CD4-positive, alpha-beta T cell treated with Interleukin-17A for 1 hour (primary cell): ENCODE measurements around the gene OTOS.

ENCODE experiments used
- DNase-seq: peaks from one replicate; pipeline ENCODE4 v3.0.0-alpha.2; 2020

Gene OTOS

DNA sequence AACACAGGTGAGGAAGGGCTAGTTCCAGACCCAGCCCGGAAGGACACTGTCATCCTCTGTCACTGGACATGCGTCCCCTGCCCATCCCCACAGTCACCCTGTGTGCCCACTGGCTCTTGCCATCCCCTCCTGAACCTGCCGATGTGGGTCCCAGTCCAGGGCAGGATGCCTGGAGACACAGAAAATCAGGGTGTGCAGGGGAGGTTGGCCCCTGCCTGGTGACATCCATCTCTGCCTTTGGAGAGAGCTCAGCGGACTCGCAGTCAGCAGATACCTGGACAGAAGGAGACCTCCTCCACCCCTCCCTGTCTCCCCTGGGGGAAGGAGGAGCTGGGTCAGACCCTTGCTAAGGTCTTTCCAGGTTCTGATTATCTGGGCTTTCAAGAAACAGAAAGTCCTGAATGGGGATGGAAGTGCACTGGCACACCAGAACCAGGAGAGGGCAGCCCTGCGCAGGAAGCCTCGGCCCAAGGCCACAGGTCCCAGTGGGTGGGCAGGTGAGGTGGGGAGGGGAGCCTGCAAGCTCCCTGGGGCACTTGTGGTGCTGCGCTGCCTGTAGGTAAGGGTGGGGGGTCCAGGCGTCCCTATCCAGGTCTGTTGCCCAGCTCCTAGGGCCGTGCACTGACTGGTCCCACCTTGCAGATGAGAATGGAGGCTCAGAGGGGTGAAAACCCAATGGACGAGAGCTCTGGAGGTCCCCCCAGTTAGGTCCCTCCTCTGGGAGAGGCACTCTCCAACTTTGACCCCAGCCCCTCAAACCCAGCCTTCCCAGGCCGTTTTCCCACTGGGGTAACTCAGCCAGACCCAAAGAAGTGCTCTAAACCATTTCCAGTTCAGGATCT lies 9.7 kb upstream of the OTOS start:
- DNase-seq: peak; percentile 11

- DNase-seq: no peak
These were observed 7.6 kb upstream of the OTOS start for GRCh38 chr2:240147911-240148587.

DNA sequence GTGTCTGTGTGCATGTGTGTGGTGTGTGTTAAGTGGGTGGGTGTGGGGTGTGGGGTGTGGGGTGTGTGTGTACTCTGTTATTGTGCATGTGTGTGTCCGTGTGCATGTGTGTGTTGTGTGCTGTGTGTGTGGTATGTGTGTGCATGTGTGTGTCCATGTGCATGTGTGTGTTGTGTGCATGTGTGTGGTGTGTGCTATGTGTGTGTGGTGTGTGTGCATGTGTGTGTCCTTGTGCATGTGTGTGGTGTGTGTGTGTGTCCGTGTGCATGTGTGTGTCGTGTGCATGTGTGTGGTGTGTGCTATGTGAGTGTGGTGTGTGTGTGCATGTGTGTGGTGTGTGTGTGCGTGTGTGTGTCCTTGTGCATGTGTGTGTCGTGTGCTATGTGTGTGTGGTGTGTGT lies 6.9 kb upstream of the OTOS start:
- no peak for DNase-seq

DNA sequence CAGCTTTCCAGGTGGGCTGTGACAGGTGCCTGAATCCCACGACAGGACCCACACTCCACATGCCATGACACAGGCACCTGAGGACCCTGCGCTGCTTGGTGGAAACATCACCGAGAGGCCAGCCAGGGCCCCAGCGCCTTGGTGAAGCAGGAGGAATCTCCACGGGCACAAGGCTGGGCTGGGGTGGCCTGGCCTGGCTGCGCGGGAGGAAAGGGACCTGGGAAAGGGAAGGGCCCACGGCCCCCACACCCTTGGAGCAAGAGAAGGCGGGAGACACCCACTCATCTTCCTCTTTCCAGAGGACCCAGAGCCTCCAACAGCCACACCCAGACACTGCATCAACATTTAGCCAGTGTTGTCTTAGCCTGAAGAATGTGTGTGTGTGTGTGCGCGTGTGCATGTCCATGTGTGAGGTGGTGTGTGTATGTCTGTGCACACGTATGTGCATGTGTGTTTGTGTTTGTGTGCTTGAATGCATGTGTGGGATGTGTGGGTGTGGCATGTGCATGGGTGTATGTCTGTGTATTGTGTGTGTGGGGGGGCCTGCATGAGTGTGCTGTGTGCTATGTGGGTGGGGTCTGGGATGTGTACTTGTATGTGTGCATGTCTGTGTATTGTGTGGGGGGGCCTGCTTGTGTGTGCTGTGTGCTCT lies 6.3 kb upstream of the OTOS start:
- DNase-seq: no peak

GRCh38 chr2:240146141-240146561 lies 5.7 kb upstream of the OTOS start:
- no peak for DNase-seq

GRCh38 chr2:240145461-240145860 lies 5.0 kb upstream of the OTOS start:
- DNase-seq: no peak

GRCh38 chr2:240144649-240145261 lies 4.3 kb upstream of the OTOS start:
- no peak for DNase-seq

GRCh38 chr2:240143801-240144648 lies 3.6 kb upstream of the OTOS start:
- DNase-seq: peak; percentile 79

- no peak for DNase-seq
These were observed 2.8 kb upstream of the OTOS start for GRCh38 chr2:240143276-240143675.

DNA sequence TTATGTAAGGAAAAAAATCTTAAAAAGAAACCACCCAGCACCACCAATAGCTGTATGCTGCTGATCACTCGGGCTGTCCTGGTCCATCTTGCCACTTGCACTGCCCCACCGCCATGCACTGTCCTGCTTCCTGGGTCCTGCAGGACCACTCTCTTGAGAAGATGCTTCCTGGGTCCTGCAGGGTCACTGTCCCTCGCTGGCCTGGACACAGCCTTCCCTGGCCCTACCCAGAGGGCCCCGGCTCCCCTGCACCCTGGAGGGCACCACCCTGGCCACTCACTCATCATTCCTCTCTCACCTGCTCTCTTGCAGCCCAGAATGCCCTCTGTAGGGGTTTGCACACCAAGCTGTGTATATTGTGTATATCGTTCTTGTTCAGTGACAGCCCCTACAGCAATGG lies 2.4 kb upstream of the OTOS start:
- no peak for DNase-seq

DNA sequence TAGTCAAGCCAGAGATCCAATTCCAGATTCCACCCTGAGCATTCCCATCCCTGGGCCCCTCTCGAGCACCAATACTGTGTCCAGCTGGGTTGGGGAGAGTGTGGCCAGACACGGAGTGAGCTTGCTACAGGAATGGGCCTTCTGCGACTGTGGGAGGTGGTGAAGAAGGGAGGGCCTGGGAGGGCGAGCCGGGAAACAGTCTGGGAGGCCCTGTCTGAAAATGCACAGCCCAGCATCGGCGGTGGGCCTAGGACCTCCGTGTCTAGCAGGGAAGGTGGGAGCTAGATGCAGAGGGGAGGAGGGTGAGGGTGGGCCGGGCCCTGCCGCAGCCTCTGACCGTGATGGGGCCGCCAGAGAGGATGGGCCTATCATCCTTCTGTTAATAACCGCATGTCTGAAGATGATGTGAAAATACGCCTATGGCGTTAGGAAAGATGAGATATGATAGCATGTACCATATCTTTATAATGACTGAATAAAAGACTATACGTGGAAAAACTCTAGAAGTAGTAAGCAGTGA lies 1.9 kb upstream of the OTOS start:
- no peak for DNase-seq

- no peak for DNase-seq
These were observed 1.3 kb upstream of the OTOS start for GRCh38 chr2:240141736-240142135.

GRCh38 chr2:240140920-240141319 lies 462 bp upstream of the OTOS start:
- no peak for DNase-seq

DNA sequence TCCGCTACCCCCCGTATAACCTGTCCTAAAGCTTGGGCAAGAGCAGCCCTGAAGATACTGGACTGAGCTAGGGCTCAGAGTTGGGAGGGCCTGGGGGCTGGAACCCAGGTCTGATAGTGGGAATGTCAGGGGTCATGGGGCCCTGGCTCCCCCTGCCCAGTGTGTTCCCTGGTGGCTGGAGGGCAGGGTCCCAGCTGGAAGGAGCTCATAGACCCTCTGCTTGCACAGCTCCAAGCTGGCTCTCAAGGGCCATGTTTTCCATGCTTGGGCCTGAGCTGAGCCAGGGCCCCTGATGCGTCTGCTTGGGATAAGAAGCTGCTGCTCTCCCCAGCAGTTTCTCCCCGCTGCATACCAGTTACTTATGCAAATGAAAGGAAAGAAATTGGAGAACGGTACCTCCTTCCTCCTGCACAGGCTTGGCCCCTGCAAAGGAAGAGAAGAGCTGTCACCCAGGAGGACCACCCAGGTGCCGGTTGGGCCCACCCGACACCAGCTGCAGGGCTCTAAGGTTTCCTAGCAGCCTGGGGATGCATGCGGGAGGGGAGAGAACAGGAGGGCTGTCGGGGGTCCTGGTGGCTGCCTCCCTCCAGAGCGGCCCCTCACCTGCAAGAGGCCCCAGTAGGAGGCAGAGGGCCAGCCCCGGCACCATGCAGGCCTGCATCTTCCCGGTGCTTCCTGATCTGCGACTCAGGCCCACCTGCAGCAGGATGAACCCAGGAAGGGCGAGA lies 628 bp downstream of the OTOS start:
- no peak for DNase-seq

DNA sequence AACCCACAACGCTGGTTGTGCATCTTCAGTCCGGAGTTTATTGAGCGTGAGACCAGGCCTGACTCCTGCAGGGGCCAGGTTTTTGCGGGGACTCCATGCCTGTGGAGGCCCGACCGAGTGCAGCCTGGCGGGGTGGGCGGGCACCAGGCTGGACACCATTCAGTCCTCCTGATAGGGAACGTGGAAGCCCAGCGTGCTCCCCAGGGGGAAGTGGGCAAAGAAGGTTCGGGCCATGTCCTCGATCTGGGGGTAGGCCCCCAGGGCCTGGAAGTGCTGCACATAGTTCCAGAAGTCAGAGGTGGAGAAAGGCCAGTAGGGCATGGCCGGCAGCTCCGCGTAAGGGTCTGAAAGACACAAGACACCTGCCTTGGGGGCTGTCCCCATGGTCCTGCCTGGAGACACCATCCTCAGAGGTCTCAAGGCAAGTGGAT lies 1.4 kb downstream of the OTOS start:
- no peak for DNase-seq

DNA sequence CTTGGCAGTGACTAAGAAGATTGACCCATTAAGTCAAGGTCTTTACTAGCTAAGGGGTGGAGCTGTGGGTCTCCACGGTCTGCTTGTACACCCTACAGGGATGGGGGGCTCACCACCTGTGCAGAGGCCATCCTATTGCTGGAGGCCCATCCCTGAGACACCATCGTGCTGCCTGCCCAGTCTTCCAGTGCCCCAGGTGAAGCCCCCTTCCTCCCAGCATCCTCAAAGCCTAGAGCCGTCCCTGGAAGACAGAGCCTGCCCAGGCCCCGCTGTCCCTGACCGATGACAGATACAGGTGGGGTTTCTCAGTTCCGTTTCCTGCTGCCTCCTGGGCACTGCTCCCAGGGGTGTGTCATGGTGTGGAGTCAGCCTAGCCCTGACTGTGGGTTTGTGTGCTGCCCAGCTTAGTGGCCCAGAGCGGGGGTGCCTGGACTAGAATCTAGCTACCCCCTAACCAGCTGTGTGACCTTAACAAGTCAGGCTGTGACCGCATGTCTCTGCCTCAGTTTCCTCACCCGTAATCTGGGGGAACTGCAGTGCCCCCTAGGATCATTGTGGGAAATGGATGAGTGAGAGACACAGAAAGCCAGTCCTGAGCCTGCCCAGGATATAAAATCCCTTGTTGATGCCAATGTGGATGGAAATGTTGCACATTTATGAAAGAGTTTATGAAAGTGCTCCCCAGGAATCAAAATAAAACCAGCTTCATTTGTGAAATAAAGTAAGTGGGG lies 2.0 kb downstream of the OTOS start:
- DNase-seq: no peak

DNA sequence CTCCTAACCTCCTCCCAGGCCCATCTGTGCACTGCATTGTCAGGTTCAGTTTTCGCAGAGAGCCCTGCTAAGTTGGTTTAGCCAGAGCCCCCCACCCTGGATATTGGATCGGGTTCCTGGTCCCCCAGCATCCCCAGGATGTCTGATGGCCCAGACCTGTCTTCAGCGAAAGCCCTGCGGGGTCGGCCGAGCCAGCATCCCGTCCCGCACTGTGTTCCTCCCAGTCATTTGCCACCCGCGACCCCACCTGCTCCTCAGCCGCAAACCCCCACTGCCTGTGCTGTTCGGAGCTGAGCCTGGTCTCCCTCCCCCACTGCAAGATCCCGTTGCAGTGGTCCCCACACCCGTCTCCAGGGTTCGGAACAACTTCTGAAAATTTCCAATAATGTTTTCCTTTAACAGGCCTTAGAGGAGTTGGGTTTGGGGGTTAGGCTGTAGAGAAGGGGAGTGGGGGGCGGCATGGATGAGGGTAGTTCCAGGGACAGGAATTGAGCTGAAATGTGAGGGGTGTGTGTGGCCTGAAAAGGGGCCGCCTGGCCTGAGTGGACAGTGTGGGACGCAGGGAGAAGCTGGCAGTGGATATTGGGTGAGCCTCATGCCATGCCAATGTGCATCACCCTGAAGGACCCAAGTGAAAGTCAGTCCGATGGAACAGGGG lies 2.7 kb downstream of the OTOS start:
- no peak for DNase-seq

DNA sequence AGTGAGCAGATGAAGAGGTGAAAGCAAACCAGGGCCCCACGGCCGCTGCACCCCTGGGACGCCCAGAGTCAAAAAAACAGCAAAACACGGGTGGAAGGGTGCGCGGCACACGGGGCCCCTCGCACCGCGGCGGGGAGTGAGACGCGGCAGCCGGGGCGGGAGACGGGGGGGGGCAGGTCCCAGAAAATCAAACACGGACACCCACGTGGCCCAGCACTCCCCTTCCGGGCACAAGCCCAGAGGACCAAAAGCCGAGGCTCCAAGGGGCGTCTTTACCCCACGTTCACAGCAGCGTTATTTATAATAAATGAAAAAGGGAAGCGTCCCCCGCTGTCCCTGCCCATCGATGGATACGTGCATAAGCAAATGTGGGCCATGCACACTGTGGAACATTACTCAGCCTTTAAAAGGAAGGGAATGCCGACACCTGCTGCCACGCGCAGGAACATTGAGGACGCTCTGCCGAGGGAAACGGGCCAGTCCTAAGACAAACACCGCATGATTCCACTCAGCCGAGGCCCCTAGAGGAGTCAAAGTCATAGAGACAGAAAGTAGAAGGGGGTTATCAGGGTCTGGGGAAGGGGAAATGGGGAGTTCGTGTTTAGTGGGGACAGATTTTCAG lies 3.7 kb downstream of the OTOS start:
- DNase-seq: peak; percentile 15

DNA sequence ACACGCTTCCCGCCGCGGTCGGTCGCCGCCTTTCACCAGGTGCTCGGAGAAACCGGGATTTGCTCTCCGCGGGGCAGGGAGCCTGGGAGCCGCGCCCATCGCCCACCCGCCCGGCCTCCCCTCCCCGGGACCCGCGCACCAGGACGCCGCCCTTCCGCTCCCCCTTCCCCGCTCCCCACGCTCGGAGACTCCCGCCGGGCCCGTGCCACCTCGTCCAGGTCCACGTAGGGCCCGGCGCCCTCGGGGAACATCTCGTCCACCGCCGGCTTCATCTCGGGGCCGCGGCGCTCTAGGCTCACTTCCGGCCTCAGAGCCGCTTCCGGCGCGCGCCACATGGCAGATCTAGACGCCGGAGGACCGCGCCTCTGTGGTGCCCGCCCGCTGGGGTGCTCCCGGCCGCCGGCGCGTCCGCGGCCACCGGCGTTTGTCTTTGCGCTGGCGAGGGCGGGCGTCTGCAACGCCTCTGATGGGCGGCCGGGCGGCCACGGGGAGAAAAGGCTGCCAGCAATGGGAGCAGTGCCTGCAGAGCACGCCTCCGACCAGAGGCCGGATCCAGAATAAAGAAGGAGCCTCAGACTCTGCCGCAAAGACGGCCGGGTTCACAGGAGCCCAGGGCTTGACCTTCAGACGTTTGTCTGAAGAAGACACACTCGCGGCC lies 4.3 kb downstream of the OTOS start, which contains the start of gene COPS9:
Gene COPS9 (minus strand): TSS at position 293 of the 658 bp plus-strand sequence. CDS start 21 bp downstream, at position 272.
- peak; percentile 90 for DNase-seq
